KOPT-K1 (cell line): ENCODE measurements around the gene AK9.
"Not testable (repeated sequence)": the region's sequence is repeated elsewhere in the genome, so short reads cannot be mapped to it uniquely, and the experiment has no call there.

Experiments
- H3K27ac ChIP-seq: fragments of 200-600 bp; sonication (generic); 2 replicates; pipeline ENCODE4 v1.5.1; 2016; ENCODE audit warnings: antibody characterized with exemption, mild to moderate bottlenecking, low read depth, low read length; ENCODE audit not compliant: poor library complexity, severe bottlenecking
- H3K36me3 ChIP-seq: fragments of 200-600 bp; sonication (generic); 2 replicates; pipeline ENCODE4 v1.5.1; 2017; ENCODE audit warnings: antibody characterized with exemption, mild to moderate bottlenecking, low read length, moderate library complexity; ENCODE audit not compliant: insufficient read depth
- H3K9me3 ChIP-seq: fragments of 200-600 bp; sonication (generic); 2 replicates; pipeline ENCODE4 v1.5.1; 2017; ENCODE audit warnings: antibody characterized with exemption, low read length, mild to moderate bottlenecking; ENCODE audit not compliant: insufficient read depth, poor library complexity, severe bottlenecking

The AK9 gene

GRCh38 chr6:109478222-109478805 is 212.7 kb downstream of the AK9 start:
- H3K27ac ChIP-seq = no peak overlapping the region

GRCh38 chr6:109477725-109478124 is 213.3 kb downstream of the AK9 start:
- Histone ChIP-seq H3K27ac (no peak overlapping the region), H3K9me3 (no peaks in the 10 kb centered on the region), H3K36me3 (peaks cover 92% of the 10 kb centered on the region)

More at GRCh38 chr6:109478222-109478805, 212.7 kb downstream of the AK9 start:
- Histone ChIP-seq H3K9me3 (no peaks in the 10 kb centered on the region), H3K36me3 (peaks cover 86% of the 10 kb centered on the region)

GRCh38 chr6:109477184-109477583 is 213.8 kb downstream of the AK9 start:
- Histone ChIP-seq H3K36me3 (peaks cover 97% of the 10 kb centered on the region), H3K9me3 (no peaks in the 10 kb centered on the region), H3K27ac (no peak overlapping the region)

GRCh38 chr6:109475625-109476024 is 215.4 kb downstream of the AK9 start:
- Histone ChIP-seq H3K9me3 (no peaks in the 10 kb centered on the region), H3K36me3 (peaks cover 100% of the 10 kb centered on the region), H3K27ac (no peak overlapping the region)

- no peaks in the 10 kb centered on the region for H3K9me3 ChIP-seq
- peaks cover 100% of the 10 kb centered on the region for H3K36me3 ChIP-seq
- H3K27ac ChIP-seq = no peak overlapping the region
Measured at GRCh38 chr6:109474995-109475394, 216.0 kb downstream of the AK9 start.

- Histone ChIP-seq H3K27ac (no peak overlapping the region), H3K9me3 (no peaks in the 10 kb centered on the region), H3K36me3 (peaks cover 100% of the 10 kb centered on the region)
Measured at GRCh38 chr6:109473120-109473519, 217.9 kb downstream of the AK9 start.

- H3K36me3 ChIP-seq = peaks cover 100% of the 10 kb centered on the region
- H3K9me3 ChIP-seq = no peaks in the 10 kb centered on the region
- H3K27ac ChIP-seq = no peak overlapping the region
Measured at GRCh38 chr6:109472132-109472995, 218.6 kb downstream of the AK9 start.

GRCh38 chr6:109471105-109471810 is 219.7 kb downstream of the AK9 start:
- no peak overlapping the region for H3K27ac ChIP-seq
- no peaks in the 10 kb centered on the region for H3K9me3 ChIP-seq
- peaks cover 100% of the 10 kb centered on the region for H3K36me3 ChIP-seq

- no peak overlapping the region for H3K27ac ChIP-seq
- peaks cover 100% of the 10 kb centered on the region for H3K36me3 ChIP-seq
- no peaks in the 10 kb centered on the region for H3K9me3 ChIP-seq
Measured at GRCh38 chr6:109469591-109470189, 221.3 kb downstream of the AK9 start.

- peaks cover 99% of the 10 kb centered on the region for H3K36me3 ChIP-seq
- H3K9me3 ChIP-seq = no peaks in the 10 kb centered on the region
- H3K27ac ChIP-seq = no peak overlapping the region
Measured at GRCh38 chr6:109467696-109468095, 223.3 kb downstream of the AK9 start.

GRCh38 chr6:109466212-109466923 is 224.6 kb downstream of the AK9 start:
- Histone ChIP-seq H3K36me3 (peaks cover 98% of the 10 kb centered on the region), H3K27ac (no peak overlapping the region), H3K9me3 (no peaks in the 10 kb centered on the region)

GRCh38 chr6:109465772-109466171 is 225.2 kb downstream of the AK9 start:
- H3K9me3 ChIP-seq = no peaks in the 10 kb centered on the region
- H3K27ac ChIP-seq = no peak overlapping the region
- H3K36me3 ChIP-seq = peaks cover 97% of the 10 kb centered on the region

GRCh38 chr6:109461733-109462526 is 229.1 kb downstream of the AK9 start:
- Histone ChIP-seq H3K27ac (no peak overlapping the region), H3K36me3 (peaks cover 58% of the 10 kb centered on the region)

GRCh38 chr6:109461205-109461604 is 229.8 kb downstream of the AK9 start:
- not testable (repeated sequence) for H3K9me3 ChIP-seq, H3K27ac ChIP-seq
- peaks cover 51% of the 10 kb centered on the region for H3K36me3 ChIP-seq

More at GRCh38 chr6:109461733-109462526, 229.1 kb downstream of the AK9 start:
- no peaks in the 10 kb centered on the region for H3K9me3 ChIP-seq
